ENCODE measurements around the gene PSORS1C1. TPM values are rescaled to one million over a fixed set of nuclear protein-coding genes. Genes with fewer than 3 reads are reported as not detected.

PSORS1C1 gene
- total and polyA plus RNA-seq, 4 donors: 1.1 to 10.8 (median 2.5) TPM

GRCh38 chr6:31107052-31107451 lies 7.5 kb upstream of the PSORS1C1 start:
- H3K27ac ChIP-seq (ENCODE audit: low read depth in 1 of 2, low read length in 1 of 2): no peak overlapping the region
- H3K27me3 ChIP-seq (ENCODE audit: control insufficient read depth in 3 of 3, insufficient read depth in 3 of 3, low read length in 2 of 3): peaks cover 0 to 11% (median 10%) of the 10 kb centered on the region in 3 donors
- peaks cover 0 to 2% (median 0%) of the 10 kb centered on the region in 4 donors for H3K9me3 ChIP-seq (ENCODE audit: control insufficient read depth in 4 of 4, insufficient read depth in 3 of 4, low read length in 3 of 4)
- 64 to 83% methylated on average over 4 of the region's 4 CpGs for WGBS, 2 donors
- peaks cover 0 to 2% (median 0%) of the 10 kb centered on the region in 5 donors for H3K4me1 ChIP-seq (ENCODE audit: control insufficient read depth in 5 of 5, insufficient read depth in 5 of 5, low read length in 5 of 5)
- no peak overlapping the region for H3K9ac ChIP-seq (ENCODE audit: insufficient read depth in 1 of 2, low read length in 2 of 2)
- ATAC-seq (ENCODE audit: insufficient read depth, low FRiP score) (no peak), DNase-seq (no peak)
- H3K4me3 ChIP-seq: no peak overlapping the region
- no peaks in the 10 kb centered on the region for H3K36me3 ChIP-seq (ENCODE audit: control insufficient read depth in 4 of 4, insufficient read depth in 4 of 4, low read length in 4 of 4)
- no peak for TF ChIP-seq CTCF (IDR thresholded peaks at IDR 0.05; ENCODE audit: control extremely low read depth, extremely low read depth)

- no peak for DNase-seq
- TF ChIP-seq CTCF (IDR thresholded peaks at IDR 0.05; ENCODE audit: control extremely low read depth, extremely low read depth): no peak
- no peaks in the 10 kb centered on the region for H3K9me3 ChIP-seq (ENCODE audit: control insufficient read depth in 4 of 4, insufficient read depth in 3 of 4, low read length in 3 of 4)
- no peak overlapping the region for H3K4me3 ChIP-seq
- H3K27ac ChIP-seq (ENCODE audit: low read depth in 1 of 2, low read length in 1 of 2): no peak overlapping the region
- 79 to 83% methylated on average over 11 of the region's 11 CpGs for WGBS, 2 donors
- peaks cover 0 to 11% (median 0%) of the 10 kb centered on the region in 5 donors for H3K4me1 ChIP-seq (ENCODE audit: control insufficient read depth in 5 of 5, insufficient read depth in 5 of 5, low read length in 5 of 5)
- ATAC-seq (ENCODE audit: insufficient read depth, low FRiP score): no peak
- H3K9ac ChIP-seq (ENCODE audit: insufficient read depth in 1 of 2, low read length in 2 of 2): no peak overlapping the region
- H3K36me3 ChIP-seq (ENCODE audit: control insufficient read depth in 4 of 4, insufficient read depth in 4 of 4, low read length in 4 of 4): no peaks in the 10 kb centered on the region
- H3K27me3 ChIP-seq (ENCODE audit: control insufficient read depth in 3 of 3, insufficient read depth in 3 of 3, low read length in 2 of 3): peaks cover 0 to 11% (median 10%) of the 10 kb centered on the region in 3 donors
Measured at GRCh38 chr6:31110825-31111582, 3.6 kb upstream of the PSORS1C1 start.

- H3K9ac ChIP-seq (ENCODE audit: insufficient read depth in 1 of 2, low read length in 2 of 2): no peak overlapping the region
- H3K36me3 ChIP-seq (ENCODE audit: control insufficient read depth in 4 of 4, insufficient read depth in 4 of 4, low read length in 4 of 4): no peaks in the 10 kb centered on the region
- no peaks in the 10 kb centered on the region for H3K9me3 ChIP-seq (ENCODE audit: control insufficient read depth in 4 of 4, insufficient read depth in 3 of 4, low read length in 3 of 4)
- no peak for ATAC-seq (ENCODE audit: insufficient read depth, low FRiP score)
- peaks cover 0 to 11% (median 10%) of the 10 kb centered on the region in 3 donors for H3K27me3 ChIP-seq (ENCODE audit: control insufficient read depth in 3 of 3, insufficient read depth in 3 of 3, low read length in 2 of 3)
- no peak for TF ChIP-seq CTCF (IDR thresholded peaks at IDR 0.05; ENCODE audit: control extremely low read depth, extremely low read depth)
- DNase-seq: no peak
- no peak overlapping the region for H3K27ac ChIP-seq (ENCODE audit: low read depth in 1 of 2, low read length in 1 of 2)
- H3K4me1 ChIP-seq (ENCODE audit: control insufficient read depth in 5 of 5, insufficient read depth in 5 of 5, low read length in 5 of 5): peaks cover 0 to 15% (median 0%) of the 10 kb centered on the region in 5 donors
- WGBS, 2 donors: 89 to 95% methylated on average over 13 of the region's 13 CpGs
- no peak overlapping the region for H3K4me3 ChIP-seq
Measured at GRCh38 chr6:31111712-31112111, 2.9 kb upstream of the PSORS1C1 start.

Measured in lung (tissue), 12 donors.